ENCODE measurements around the gene ZNF345.

ZNF345 gene

DNA sequence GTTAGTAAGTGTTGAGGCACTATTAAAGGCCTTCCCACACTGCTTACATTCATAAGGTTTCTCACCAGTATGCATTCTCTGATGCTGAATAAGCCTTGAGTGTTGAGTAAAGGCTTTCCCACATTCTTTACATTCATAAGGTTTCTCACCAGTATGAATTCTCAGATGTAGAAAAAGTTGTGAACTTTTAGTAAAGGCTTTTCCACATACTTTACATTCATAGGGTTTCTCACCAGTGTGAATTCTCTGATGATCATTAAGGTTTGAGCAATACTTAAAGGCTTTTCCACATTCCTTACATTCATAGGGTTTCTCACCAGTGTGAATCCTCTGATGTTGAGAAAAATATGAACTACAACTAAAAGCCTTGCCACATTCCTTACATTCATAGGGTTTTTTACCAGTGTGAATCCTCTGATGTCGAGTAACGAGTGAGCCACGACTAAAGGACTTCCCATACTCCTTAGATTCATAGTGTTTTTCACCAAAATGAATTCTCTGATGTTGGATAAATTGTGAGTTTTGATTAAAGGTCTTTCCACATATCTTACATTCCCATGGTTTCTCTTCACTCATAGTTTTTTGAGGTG, 41.2 kb downstream of the ZNF345 start:
- Histone ChIP-seq H3K36me3 (ENCODE audit: low read depth) (peaks cover 66% of the 10 kb centered on the region), H3K27me3 (ENCODE audit: insufficient read depth, poor library complexity, severe bottlenecking) (no peaks in the 10 kb centered on the region), H3K27ac (ENCODE audit: poor library complexity, severe bottlenecking) (no peak overlapping the region), H3K9me3 (ENCODE audit: severe bottlenecking) (peaks cover 59% of the 10 kb centered on the region), H3K4me3 (ENCODE audit: severe bottlenecking) (no peak overlapping the region), H3K4me1 (ENCODE audit: insufficient read depth, poor library complexity, severe bottlenecking) (no peaks in the 10 kb centered on the region)
- TF ChIP-seq, protein P1, sequence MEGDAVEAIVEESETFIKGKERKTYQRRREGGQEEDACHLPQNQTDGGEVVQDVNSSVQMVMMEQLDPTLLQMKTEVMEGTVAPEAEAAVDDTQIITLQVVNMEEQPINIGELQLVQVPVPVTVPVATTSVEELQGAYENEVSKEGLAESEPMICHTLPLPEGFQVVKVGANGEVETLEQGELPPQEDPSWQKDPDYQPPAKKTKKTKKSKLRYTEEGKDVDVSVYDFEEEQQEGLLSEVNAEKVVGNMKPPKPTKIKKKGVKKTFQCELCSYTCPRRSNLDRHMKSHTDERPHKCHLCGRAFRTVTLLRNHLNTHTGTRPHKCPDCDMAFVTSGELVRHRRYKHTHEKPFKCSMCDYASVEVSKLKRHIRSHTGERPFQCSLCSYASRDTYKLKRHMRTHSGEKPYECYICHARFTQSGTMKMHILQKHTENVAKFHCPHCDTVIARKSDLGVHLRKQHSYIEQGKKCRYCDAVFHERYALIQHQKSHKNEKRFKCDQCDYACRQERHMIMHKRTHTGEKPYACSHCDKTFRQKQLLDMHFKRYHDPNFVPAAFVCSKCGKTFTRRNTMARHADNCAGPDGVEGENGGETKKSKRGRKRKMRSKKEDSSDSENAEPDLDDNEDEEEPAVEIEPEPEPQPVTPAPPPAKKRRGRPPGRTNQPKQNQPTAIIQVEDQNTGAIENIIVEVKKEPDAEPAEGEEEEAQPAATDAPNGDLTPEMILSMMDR (IDR thresholded peaks at IDR 0.05; ENCODE audit: poor library complexity, severe bottlenecking): no peak
- DNase-seq (ENCODE audit: low spot score) (no peak), ATAC-seq (ENCODE audit: low read depth) (no peak)

- Histone ChIP-seq H3K4me1 (ENCODE audit: insufficient read depth, poor library complexity, severe bottlenecking) (no peaks in the 10 kb centered on the region), H3K4me3 (ENCODE audit: severe bottlenecking) (no peak overlapping the region), H3K27ac (ENCODE audit: poor library complexity, severe bottlenecking) (no peak overlapping the region), H3K9me3 (ENCODE audit: severe bottlenecking) (peaks cover 65% of the 10 kb centered on the region), H3K36me3 (ENCODE audit: low read depth) (peaks cover 89% of the 10 kb centered on the region), H3K27me3 (ENCODE audit: insufficient read depth, poor library complexity, severe bottlenecking) (no peaks in the 10 kb centered on the region)
- DNase-seq (ENCODE audit: low spot score) (no peak), ATAC-seq (ENCODE audit: low read depth) (no peak)
- TF ChIP-seq, protein P1 (IDR thresholded peaks at IDR 0.05; ENCODE audit: poor library complexity, severe bottlenecking): no peak
These were observed 44.2 kb downstream of the ZNF345 start for GRCh38 chr19:36894849-36895383.

DNA sequence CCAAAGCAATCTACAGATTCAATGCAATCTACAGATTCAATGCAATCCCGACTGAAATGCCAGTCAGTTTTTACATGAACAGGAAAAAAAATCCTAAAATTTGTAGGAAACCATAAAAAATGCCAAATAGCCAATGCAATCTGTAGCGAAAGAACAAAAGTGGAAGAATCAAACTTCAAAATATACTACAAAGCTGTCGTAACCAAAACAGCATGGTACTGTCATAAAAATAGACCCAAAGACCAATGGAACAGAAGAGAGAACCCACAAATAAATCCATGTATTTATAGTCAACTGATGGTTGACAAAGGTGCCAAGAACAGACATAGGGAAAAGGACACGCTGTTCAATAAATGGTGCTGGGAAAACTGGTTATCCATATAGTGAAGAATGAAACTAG, 47.7 kb downstream of the ZNF345 start:
- H3K27ac ChIP-seq (ENCODE audit: poor library complexity, severe bottlenecking): no peak overlapping the region
- no peak overlapping the region for H3K4me3 ChIP-seq (ENCODE audit: severe bottlenecking)
- DNase-seq (ENCODE audit: low spot score) (no peak), ATAC-seq (ENCODE audit: low read depth) (no peak)
- TF ChIP-seq, protein P1 (IDR thresholded peaks at IDR 0.05; ENCODE audit: poor library complexity, severe bottlenecking): no peak
- H3K4me1 ChIP-seq (ENCODE audit: insufficient read depth, poor library complexity, severe bottlenecking): no peaks in the 10 kb centered on the region
- peaks cover 36% of the 10 kb centered on the region for H3K9me3 ChIP-seq (ENCODE audit: severe bottlenecking)
- H3K36me3 ChIP-seq (ENCODE audit: low read depth): peaks cover 86% of the 10 kb centered on the region
- no peaks in the 10 kb centered on the region for H3K27me3 ChIP-seq (ENCODE audit: insufficient read depth, poor library complexity, severe bottlenecking)

DNA sequence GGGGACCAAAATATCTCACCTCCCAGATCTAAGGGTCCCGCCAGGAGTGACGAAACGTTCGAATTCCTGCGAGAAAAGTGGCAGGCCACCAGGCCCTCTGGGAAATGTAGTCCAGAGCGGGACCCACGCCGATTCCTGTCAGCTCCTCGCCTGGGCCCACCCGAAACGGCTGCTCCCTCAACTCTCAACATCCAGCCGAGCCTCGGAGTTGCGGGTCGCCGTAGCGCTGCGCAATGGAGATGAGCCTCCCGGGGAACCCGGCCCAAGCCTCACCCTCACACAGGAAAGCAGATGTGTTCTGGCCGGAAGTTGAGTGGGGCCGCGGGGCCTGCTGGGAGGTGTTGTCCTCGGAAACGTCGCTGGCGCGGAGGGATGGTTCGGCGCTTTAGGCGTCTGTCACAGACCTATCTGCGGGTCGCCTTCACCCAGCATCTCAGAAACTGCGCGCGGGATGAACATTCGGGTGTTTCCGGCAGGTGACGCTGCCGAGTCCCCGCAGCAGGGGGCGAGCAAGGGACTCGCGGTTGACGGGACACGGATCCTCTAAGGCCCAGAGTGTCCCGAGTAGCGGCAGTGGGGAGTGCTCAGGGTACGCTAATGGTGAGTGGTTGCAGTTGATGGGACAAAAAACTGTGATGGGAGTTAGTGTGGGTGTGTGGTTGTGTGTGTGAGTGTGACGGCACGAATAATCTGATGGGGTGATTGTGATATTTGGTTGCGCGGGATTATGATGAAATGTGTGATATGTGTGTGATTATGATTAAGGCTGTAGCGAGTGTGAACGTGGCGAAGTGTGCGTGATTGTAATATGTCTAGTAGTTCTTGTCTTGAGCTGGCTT, 65.5 kb downstream of the ZNF345 start, which contains the start of the genes ZNF568 and ZNF829:
TSS of gene ZNF568 (plus strand) at position 341 of the 839 bp plus-strand sequence. CDS start 6,439 bp downstream, outside the sequence.
TSS of gene ZNF829 (minus strand) at position 300 of the 839 bp plus-strand sequence. CDS start 1,124 bp downstream, outside the sequence.
- peak within 1 kb of the TSS; percentile 64 for H3K4me3 ChIP-seq (ENCODE audit: severe bottlenecking)
- peak; percentile 91 for ATAC-seq (ENCODE audit: low read depth)
- no peaks in the 10 kb centered on the region for H3K4me1 ChIP-seq (ENCODE audit: insufficient read depth, poor library complexity, severe bottlenecking)
- no peaks in the 10 kb centered on the region for H3K27me3 ChIP-seq (ENCODE audit: insufficient read depth, poor library complexity, severe bottlenecking)
- peak; percentile 82 for DNase-seq (ENCODE audit: low spot score)
- H3K27ac ChIP-seq (ENCODE audit: poor library complexity, severe bottlenecking): peak within 1 kb of the TSS; percentile 48
- TF ChIP-seq, protein P1 (IDR thresholded peaks at IDR 0.05; ENCODE audit: poor library complexity, severe bottlenecking): peak; percentile 54
- peaks cover 67% of the 10 kb centered on the region for H3K36me3 ChIP-seq (ENCODE audit: low read depth)
- H3K9me3 ChIP-seq (ENCODE audit: severe bottlenecking): peaks cover 3% of the 10 kb centered on the region
